HEK293T (cell line): ENCODE data around the gene RNASE7.

Source experiments
- BHLHE40 ChIP-seq: fragments of 450-650 bp; IDR thresholded peaks from 2 replicates; pipeline ENCODE4 v1.6.1; 2016; ENCODE audit warnings: mild to moderate bottlenecking, moderate library complexity, borderline replicate concordance
- ELF4 ChIP-seq: fragments of 450-650 bp; IDR thresholded peaks from 2 replicates; pipeline ENCODE4 v1.6.1; 2017; ENCODE audit warnings: antibody characterized with exemption
- FOXM1 ChIP-seq: fragments of 450-650 bp; IDR thresholded peaks from 2 replicates; pipeline ENCODE4 v1.6.1; 2017; ENCODE audit warnings: mild to moderate bottlenecking, borderline replicate concordance
- SP1 ChIP-seq: fragments of 450-650 bp; IDR thresholded peaks from 2 replicates; pipeline ENCODE4 v1.6.1; 2017
- SUZ12 ChIP-seq: fragments of 450-650 bp; IDR thresholded peaks from 2 replicates; pipeline ENCODE4 v1.6.1; 2016; ENCODE audit warnings: mild to moderate bottlenecking
- ZNF384 ChIP-seq: fragments of 450-650 bp; IDR thresholded peaks from 2 replicates; pipeline ENCODE4 v1.6.1; 2016

DNA sequence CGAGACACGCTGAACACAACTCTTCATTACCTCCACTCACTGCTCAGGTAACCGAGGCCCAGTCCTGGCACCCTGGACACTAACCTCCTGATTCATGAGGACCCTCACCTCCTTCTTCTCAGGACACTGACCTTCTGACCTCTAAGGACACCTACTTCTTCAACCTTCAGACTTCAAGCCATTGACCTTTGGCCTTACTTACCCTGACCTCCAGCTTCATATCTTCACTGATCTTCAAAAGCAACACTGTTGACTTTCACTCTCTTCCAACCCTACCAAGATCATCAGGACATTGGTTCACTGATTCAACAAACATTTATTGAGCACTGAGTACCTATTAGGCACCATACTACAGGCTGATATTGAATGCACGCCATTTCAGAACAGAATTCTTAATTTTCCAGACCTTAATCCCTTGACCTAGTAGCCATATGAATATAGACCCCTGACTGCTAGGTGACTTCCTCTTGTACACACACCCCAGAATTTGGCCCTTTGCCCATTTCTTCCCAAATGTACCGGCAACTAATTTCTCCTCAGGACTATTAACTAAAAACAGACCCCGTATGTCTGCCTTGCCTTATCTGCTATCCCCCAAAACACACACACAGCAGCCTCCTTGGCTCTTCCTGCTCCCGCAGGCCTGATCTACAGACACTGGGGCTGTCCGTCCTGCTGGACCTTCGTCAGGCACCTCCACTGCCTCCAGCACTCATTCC is 33.7 kb downstream of the RNASE7 start:
- TF ChIP-seq SUZ12, result no peak
- no peak for TF ChIP-seq FOXM1
- no peak for TF ChIP-seq ELF4
- TF ChIP-seq SP1, result no peak
- TF ChIP-seq ZNF384, result no peak
- no peak for TF ChIP-seq BHLHE40
